Mammary epithelial cell (primary cell): ENCODE results near the gene FBXO47.

ENCODE experiments used
- CTCF ChIP-seq, 2 donors: IDR thresholded peaks in 1 of 2; conservative IDR thresholded peaks in 1 of 2; 2 replicates each; pipeline ENCODE4 v1.5.1; 2011 to 2012; ENCODE audit warnings: inconsistent platforms in 2 of 2, low read length in 2 of 2, mild to moderate bottlenecking in 2 of 2, control low read depth in 1 of 2, low read depth in 1 of 2; ENCODE audit not compliant: insufficient read depth in 1 of 2; ENCODE audit errors: extremely low read depth in 1 of 2
- EZH2 ChIP-seq: IDR thresholded peaks from 2 replicates; pipeline ENCODE4 v1.6.1; 2012; ENCODE audit warnings: low read length, inconsistent platforms, borderline replicate concordance

GRCh38 chr17:38960402-38960801, 6.8 kb downstream of the FBXO47 start:
- no peak for TF ChIP-seq CTCF (conservative IDR thresholded peaks at IDR 0.05 in 1 of 2, IDR thresholded peaks at IDR 0.05 in 1 of 2; ENCODE audit: extremely low read depth in 1 of 2, insufficient read depth in 1 of 2, low read depth in 1 of 2, low read length in 2 of 2)
- TF ChIP-seq EZH2: no peak
